Skeletal muscle tissue (tissue), 4 donors: ENCODE results near the gene ASNSD1. TPM values are rescaled to one million over a fixed set of nuclear protein-coding genes. Genes with fewer than 3 reads are reported as not detected.

Source experiments
- H3K27ac ChIP-seq: one replicate; pipeline ENCODE4 v1.7.0; 2013; ENCODE audit warnings: mild to moderate bottlenecking, low read depth, low read length, inconsistent platforms
- H3K27me3 ChIP-seq, 3 donors: one replicate each; pipeline ENCODE4 v1.7.0; 2013; ENCODE audit warnings: low read length in 3 of 3; ENCODE audit not compliant: control insufficient read depth in 3 of 3, insufficient read depth in 3 of 3
- H3K36me3 ChIP-seq, 3 donors: one replicate each; pipeline ENCODE4 v1.7.0; 2013; ENCODE audit warnings: low read length in 3 of 3; ENCODE audit not compliant: control insufficient read depth in 3 of 3, insufficient read depth in 3 of 3
- H3K4me1 ChIP-seq, 3 donors: one replicate each; pipeline ENCODE4 v1.7.0; 2013; ENCODE audit warnings: low read length in 3 of 3, mild to moderate bottlenecking in 3 of 3; ENCODE audit not compliant: control insufficient read depth in 3 of 3, insufficient read depth in 3 of 3
- H3K4me3 ChIP-seq, 3 donors: one replicate each; pipeline ENCODE4 v1.7.0; 2013; ENCODE audit warnings: low read length in 3 of 3
- H3K9ac ChIP-seq, 3 donors: one replicate each; pipeline ENCODE4 v1.7.0; 2013; ENCODE audit warnings: low read length in 3 of 3, mild to moderate bottlenecking in 3 of 3, moderate library complexity in 2 of 3, low read depth in 1 of 3
- H3K9me3 ChIP-seq, 3 donors: one replicate each; pipeline ENCODE4 v1.7.0; 2013; ENCODE audit warnings: low read length in 3 of 3; ENCODE audit not compliant: control insufficient read depth in 3 of 3
- total RNA-seq: library from RNA; depleted of rRNA; stranded (reverse); fragments of >200 nt; gene quantifications from one replicate; pipeline ENCODE4 v1.2.3, GENCODE V29; 2014
- donor health status: Osteomylitis.

ASNSD1 gene
- 36.5 TPM for total RNA-seq

DNA sequence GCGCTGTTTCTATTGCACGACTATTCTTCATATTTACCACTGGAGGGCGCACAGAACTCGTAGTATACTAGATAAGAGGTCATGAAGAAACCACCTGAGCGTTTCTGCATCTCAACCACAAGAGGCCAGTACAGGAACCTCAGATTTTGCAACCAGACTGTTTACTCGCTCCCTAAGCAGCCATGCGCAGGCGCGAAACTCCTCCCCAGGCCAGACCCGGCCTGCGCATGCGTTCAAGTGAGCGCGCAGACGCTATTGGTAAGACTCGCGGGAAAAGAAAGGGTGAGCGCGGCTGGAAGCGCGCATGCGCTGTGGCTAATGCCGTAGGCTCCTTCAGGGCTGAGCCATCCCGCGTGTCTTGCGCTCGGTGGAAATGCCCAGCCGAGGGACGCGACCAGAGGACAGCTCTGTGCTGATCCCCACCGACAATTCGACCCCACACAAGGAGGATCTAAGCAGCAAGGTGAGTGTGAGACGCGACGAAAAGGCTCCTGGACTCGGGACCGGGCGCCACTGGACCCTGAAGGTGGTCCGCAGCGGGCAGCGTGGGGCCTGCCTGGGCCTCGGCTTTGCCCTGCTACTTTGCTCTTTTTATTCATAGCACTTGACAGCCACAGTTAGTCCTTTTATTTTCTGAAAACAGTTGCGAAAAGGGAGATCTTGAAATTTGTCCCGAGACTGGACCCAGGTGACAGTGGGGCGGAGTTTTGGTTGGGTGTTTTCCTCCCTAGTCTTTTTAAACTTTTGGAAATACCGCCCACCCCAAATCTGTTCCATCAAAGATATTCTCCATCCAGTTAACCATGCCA, at the start of gene ASNSD1:
ASNSD1 (plus strand) TSS at position 312 of the 809 bp plus-strand sequence. CDS start 4,674 bp downstream, outside the sequence.
- peaks cover 2 to 4% (median 2%) of the 10 kb centered on the region in 3 donors for H3K36me3 ChIP-seq
- no peaks in the 10 kb centered on the region for H3K27me3 ChIP-seq
- no peaks in the 10 kb centered on the region for H3K9me3 ChIP-seq
- H3K27ac ChIP-seq = peak within 1 kb of the TSS; percentile 85
- H3K9ac ChIP-seq = peak within 1 kb of the TSS; percentile 90 to 100 (median 99)
- H3K4me3 ChIP-seq = peak within 1 kb of the TSS; percentile 88 to 100 (median 98)
- peaks cover 7 to 16% (median 13%) of the 10 kb centered on the region in 3 donors for H3K4me1 ChIP-seq

DNA sequence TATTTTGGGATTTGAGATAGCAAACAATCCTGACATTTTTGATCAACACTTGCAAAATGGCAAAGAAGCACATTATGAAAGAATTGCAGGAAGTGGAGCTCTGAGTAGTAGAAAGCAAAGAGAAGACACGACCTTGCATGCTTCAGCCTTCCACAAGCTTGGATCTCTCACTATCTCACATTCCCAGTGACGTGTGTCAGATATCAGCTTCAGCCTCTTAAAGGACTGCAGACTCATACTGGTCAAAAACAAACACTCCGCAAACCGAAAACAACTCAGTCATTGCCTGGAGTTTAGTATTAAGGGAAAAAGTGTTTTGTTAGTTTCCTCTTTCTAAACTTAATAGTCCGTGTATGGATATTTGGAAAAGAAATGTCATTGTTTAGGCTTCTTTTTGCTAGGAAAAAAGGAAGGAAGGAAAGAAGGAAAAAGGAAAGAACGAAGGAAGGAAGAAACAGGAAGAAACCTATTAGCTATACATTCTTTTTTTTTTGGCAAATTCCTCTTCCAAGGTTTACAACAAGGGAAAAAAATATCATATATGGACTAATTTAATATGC, 48.1 kb upstream of the ASNSD1 start:
- Histone ChIP-seq H3K9ac (peak overlapping the region; percentile 63 to 85 (median 73)), H3K4me3 (peak overlapping the region; percentile 30 to 75 (median 57)), H3K4me1 (peaks cover 3 to 12% (median 6%) of the 10 kb centered on the region in 3 donors)

DNA sequence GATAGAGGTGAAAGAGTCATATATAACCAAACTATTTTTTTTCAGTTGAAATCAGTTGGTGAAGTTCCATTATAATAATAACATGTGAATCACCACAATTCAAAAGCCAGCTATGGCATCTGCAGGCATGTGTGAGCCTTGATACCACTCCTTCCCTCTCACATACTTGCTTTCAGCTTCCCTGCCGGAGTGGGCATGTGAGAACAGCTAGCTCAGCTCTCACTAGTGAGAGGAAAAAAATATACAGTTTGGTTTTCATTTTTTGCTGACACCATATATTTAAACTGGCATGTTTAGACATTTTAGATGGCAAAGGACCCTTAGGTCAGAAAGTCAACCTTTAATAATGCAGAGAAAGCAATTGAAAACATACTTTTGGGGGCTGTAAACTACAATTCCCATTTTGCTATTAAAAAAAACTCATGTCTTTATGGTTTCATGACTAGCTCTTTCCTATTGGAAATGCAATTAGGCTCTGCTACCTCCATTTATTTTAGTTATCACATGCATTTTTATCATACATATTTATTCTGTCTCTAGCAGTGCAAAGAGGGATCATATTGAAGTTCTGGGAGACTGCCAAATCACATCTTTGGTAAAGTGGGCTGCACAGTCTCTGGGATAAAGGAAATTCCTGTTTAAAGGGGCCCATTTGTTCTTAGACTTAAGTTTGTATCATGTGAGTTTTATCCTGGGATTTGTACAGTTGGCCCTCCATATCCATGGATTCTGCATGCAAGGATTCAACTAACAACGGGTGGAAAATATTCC, 47.4 kb upstream of the ASNSD1 start:
- Histone ChIP-seq H3K36me3 (no peaks in the 10 kb centered on the region), H3K4me1 (peaks cover 3 to 12% (median 6%) of the 10 kb centered on the region in 3 donors), H3K27ac (peak overlapping the region; percentile 89), H3K27me3 (no peaks in the 10 kb centered on the region), H3K9ac (peak overlapping the region; percentile 63 to 85 (median 73)), H3K9me3 (no peaks in the 10 kb centered on the region), H3K4me3 (peak overlapping the region; percentile 30 to 75 (median 57))

More for the DNA sequence above, 48.1 kb upstream of the ASNSD1 start:
- H3K27me3 ChIP-seq = no peaks in the 10 kb centered on the region
- no peaks in the 10 kb centered on the region for H3K36me3 ChIP-seq
- peak overlapping the region; percentile 89 for H3K27ac ChIP-seq
- H3K9me3 ChIP-seq = no peaks in the 10 kb centered on the region

DNA sequence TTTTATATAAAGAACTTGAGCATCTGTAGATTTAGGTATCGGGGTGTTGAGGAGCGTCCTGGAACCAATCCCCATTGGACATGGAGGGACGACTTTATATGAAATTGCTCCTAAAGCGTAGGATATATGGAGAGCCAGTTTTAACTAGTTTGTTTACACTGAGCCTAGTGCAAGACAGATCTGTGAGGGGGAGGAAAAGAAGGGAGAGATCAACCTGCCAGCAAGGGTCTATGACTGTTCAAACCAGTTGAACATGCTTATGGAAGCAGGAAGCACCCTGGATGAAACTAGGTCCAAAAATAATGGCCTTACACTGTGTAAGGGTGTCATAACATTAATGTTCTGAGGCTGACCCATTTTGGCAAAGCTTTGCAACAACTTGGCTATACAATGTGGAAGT, 46.7 kb upstream of the ASNSD1 start:
- no peak overlapping the region for H3K9ac ChIP-seq
- H3K9me3 ChIP-seq = no peaks in the 10 kb centered on the region
- H3K27ac ChIP-seq = no peak overlapping the region
- no peaks in the 10 kb centered on the region for H3K36me3 ChIP-seq
- H3K27me3 ChIP-seq = no peaks in the 10 kb centered on the region
- no peak overlapping the region for H3K4me3 ChIP-seq
- peaks cover 3 to 12% (median 6%) of the 10 kb centered on the region in 3 donors for H3K4me1 ChIP-seq

DNA sequence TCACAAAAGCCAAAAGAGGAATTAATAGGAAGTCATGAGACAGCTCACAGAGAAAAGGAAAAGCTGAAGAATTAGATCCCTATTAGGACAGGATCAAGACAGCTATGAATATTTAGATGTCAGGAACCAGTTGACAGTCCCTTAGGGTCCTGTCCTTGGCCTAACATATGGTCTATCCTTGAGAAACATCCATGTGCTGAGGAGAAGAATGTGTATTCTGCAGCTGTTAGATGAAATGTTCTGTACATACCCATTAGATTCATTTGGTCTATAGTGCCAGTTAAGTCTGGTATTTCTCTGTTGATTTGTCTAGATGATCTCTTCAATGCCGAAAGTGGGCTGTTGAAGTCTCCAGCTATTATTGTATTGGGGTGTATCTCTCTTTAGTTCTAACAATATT, 43.1 kb upstream of the ASNSD1 start:
- Histone ChIP-seq H3K4me3 (no peak overlapping the region), H3K27me3 (no peaks in the 10 kb centered on the region), H3K9me3 (no peaks in the 10 kb centered on the region), H3K9ac (no peak overlapping the region), H3K4me1 (peaks cover 0 to 4% (median 3%) of the 10 kb centered on the region in 3 donors), H3K27ac (no peak overlapping the region), H3K36me3 (no peaks in the 10 kb centered on the region)

DNA sequence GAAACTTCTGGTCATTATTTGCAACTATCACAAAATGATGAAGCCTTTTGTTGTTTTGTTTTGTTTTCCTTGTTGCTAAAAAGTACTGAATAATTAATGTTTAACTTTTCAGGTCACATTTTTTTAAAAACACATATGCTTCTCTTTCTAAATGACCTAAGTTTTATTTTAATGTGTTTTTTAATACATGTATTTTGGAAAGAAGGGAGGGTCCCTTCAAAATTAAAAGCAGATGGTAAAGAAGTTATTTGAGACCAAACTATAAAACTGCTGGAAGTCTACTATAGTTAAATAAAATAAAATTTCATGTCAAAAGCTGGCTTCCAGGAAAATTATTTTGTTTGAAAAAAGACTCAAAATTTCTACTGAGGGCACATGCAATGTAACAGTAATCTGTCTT, 39.5 kb upstream of the ASNSD1 start:
- no peaks in the 10 kb centered on the region for H3K4me1 ChIP-seq
- H3K27me3 ChIP-seq = no peaks in the 10 kb centered on the region
- no peak overlapping the region for H3K27ac ChIP-seq
- no peaks in the 10 kb centered on the region for H3K36me3 ChIP-seq
- H3K9ac ChIP-seq = no peak overlapping the region
- no peaks in the 10 kb centered on the region for H3K9me3 ChIP-seq
- H3K4me3 ChIP-seq = no peak overlapping the region

DNA sequence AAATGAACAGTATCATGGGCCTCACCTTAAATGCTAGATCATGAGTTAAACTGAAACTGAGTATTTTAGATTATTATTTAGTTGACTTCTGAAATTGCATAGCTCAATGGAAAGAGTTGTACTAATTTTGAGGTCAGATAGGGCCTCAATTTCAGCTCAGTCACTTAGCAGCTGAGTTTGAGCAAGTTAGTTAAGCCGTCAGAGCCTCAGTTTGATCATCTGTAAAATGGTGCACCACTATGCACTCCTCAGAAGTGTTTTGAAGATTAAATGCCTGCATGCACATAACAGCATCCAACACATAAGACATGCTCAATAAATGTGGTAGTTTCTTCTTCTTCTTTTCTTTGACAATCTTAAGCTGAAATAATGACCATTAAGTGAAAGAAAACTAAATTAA, 38.2 kb upstream of the ASNSD1 start:
- H3K9ac ChIP-seq = no peak overlapping the region
- H3K4me3 ChIP-seq = no peak overlapping the region
- H3K27ac ChIP-seq = no peak overlapping the region
- no peaks in the 10 kb centered on the region for H3K27me3 ChIP-seq
- H3K9me3 ChIP-seq = no peaks in the 10 kb centered on the region
- H3K4me1 ChIP-seq = no peaks in the 10 kb centered on the region
- no peaks in the 10 kb centered on the region for H3K36me3 ChIP-seq

DNA sequence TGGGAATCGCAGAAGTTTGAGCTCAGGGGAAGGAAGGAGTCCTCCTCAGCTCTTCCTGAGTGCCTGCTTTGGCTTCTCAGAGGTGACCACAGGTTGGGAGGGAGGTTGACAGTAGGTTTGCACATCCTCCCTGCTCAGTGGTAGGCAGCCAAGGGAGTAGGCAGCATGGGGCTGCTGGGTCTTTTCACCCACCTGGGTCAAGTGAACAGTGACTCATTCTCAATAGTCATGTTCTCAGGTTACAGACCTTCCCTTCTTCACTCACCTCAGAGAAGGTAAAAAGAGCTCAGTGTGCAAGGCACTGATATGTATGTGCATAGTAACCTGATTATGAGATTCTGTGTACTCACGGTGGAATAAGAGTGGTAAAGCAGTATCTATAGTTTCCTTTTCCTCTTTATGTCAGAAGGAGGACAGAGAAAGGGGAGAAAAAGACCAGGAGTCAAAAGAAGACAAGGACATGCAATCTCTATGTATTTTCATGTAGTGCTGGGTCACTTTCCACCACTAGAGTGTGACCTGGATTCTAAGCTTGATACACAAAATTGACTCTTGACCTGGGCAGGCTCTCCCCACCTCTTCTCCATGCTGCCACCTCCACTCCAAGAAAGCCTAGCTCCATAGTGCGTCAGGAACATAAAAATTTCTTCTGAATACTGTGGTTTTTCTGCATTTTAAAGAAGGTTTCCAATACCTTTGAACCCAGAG, 36.5 kb upstream of the ASNSD1 start:
- no peaks in the 10 kb centered on the region for H3K27me3 ChIP-seq

DNA sequence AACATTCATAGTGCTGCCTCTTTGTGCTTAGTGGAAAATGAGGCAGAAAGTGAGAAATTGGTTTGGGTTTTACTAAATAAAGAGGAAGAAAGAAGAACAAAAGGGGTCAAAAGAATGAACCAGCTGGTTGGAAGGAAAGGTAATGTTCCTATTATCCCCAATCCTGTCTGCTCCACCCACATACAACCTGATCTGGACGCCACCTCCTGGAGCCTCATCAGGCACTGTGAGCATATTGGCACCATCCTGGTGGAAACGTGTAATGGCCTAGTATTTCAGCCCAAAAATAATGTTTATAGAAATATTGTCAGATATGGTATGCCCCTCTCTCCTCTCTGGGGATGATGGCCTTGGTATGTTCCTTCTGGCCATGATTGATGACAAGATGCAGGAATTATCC, 35.6 kb upstream of the ASNSD1 start:
- Histone ChIP-seq H3K9ac (no peak overlapping the region), H3K27me3 (no peaks in the 10 kb centered on the region), H3K9me3 (no peaks in the 10 kb centered on the region), H3K4me1 (no peaks in the 10 kb centered on the region), H3K27ac (no peak overlapping the region), H3K4me3 (no peak overlapping the region), H3K36me3 (no peaks in the 10 kb centered on the region)

More for the DNA sequence above, 36.5 kb upstream of the ASNSD1 start:
- Histone ChIP-seq H3K9me3 (no peaks in the 10 kb centered on the region), H3K36me3 (no peaks in the 10 kb centered on the region), H3K27ac (no peak overlapping the region), H3K4me3 (no peak overlapping the region), H3K9ac (no peak overlapping the region), H3K4me1 (no peaks in the 10 kb centered on the region)
